Fibroblast of peridontal ligament (primary cell): ENCODE results near the gene MIPOL1.

Experiments used
- DNase-seq: peaks from one replicate; pipeline ENCODE4 v3.0.0-alpha.2; 2010; ENCODE audit errors: extremely low read depth

Gene MIPOL1

DNA sequence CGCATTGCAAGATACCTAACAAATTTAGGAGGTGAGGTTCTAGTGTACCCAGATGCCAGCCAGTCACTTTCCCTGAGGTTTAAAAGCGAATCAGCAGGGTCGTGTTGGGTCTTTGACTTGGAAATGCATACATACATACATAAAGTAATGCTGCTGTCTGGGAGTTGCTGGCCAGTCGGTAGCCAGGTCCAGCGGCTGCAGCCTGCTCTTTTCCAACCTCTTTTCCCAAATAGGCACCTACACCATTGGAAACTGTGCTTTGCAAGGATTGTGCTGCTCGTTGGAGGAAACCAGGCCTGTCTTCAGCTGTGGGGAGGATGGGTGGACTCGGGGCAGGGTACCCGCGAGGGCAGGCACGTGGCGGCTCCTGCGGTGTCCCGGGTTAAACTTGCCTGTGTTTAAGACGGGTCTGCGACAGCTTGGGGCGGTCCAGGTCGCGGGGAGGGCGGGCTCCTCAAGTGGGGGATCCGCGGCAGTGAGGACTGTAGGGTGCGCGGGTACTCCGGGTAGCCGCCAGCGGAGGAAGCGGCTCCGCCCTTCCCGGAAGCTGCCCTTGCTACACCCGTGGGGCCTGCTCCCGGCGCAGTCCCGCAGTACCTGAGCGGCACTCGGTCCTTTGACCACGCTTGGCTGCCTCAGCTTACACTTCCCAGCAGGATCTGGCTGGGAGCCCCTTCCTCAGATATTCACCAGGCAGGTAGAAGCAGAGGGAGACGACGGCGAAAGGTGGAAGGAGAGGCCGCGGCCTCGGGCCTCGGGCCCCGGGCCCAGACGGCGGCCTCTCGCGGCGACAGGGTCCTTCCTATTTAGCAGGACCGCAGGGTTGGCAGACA lies 400.4 kb downstream of the MIPOL1 start:
- no peak for DNase-seq

GRCh38 chr14:37598747-37599506 lies 401.2 kb downstream of the MIPOL1 start:
- DNase-seq: no peak

DNA sequence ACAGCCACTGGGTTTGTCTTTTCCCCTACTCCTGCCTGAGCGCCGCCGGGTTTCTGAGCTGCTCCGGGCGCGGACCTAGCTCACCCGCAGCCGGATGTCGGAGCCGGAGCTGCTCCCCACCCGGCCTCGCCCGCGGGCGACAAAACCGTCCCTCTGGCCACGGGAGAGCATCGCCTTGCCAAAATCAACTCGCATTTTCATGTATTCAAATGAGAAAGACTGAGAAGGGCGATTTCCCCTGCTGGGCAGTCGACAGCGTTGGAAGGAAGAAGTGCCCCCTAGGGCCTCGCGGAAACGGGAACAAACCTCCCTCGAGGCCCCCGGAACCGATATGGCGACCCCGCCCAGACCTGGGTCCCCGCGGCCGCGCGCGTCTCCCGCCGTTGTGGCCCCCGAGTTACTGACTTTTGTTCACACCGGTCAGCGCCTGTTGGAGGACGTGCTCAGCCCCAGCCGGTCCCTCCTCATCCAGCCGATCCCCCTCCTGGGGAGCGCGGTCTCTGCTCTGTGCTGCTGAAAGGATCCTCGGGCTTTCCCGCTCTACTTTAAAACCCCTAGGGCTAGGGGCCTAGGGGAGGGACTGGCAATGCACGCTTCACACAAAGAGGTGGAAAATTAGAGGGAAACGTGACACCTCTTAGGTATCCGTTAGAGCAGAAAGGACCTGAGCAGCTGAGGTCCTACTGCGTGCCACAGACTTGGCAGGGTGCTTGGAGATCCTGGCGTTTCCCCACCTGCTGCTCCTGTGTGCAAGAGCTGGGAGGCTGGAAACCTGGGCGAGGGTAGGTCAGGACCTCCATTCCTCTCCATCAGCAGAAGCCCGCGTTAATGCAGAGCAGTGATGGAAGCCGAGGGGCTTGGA lies 402.0 kb downstream of the MIPOL1 start:
- DNase-seq: no peak

- no peak for DNase-seq
Observed at GRCh38 chr14:37600880-37601741, 403.4 kb downstream of the MIPOL1 start.

GRCh38 chr14:37601865-37602264 lies 404.1 kb downstream of the MIPOL1 start:
- DNase-seq: no peak
